Measurements from ENCODE around the gene TMBIM4.

GRCh38 chr12:66217342-66217917 is 47.6 kb upstream of the TMBIM4 start:
- no peak for TF ChIP-seq CTCF (IDR thresholded peaks at IDR 0.05)
- TF ChIP-seq POLR2A (IDR thresholded peaks at IDR 0.05), result no peak

Data from testis (tissue), 2 donors.